GM21447 (cell line): ENCODE data around the gene FRMD4A.
"Not testable (repeated sequence)": the region's sequence is repeated elsewhere in the genome, so short reads cannot be mapped to it uniquely, and the experiment has no call there.

Source experiments
- ATAC-seq: cut with Tn5 transposase; IDR thresholded peaks from one replicate; pipeline ENCODE4 v1.9.1; 2021; ENCODE audit not compliant: unreplicated experiment

The FRMD4A gene

DNA sequence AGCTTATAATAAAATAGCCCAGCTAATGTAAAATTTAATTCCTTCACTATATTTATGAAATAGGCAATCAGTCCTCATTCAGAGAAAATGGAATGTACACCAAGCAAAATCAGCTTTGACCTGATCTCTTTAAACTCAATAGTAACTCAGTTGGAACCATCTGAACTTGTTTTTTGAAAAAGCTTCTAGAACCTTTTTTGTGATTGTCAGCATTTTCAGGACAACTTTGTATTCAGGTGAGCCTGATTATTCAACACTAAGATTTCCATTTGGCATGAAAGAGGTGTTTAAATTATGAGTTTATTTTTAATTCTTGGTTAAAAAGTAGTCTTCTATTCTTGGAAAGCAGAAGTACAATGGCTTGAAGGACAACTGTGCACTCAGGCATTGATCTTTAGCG is 89.5 kb downstream of the FRMD4A start:
- ATAC-seq: no peak

DNA sequence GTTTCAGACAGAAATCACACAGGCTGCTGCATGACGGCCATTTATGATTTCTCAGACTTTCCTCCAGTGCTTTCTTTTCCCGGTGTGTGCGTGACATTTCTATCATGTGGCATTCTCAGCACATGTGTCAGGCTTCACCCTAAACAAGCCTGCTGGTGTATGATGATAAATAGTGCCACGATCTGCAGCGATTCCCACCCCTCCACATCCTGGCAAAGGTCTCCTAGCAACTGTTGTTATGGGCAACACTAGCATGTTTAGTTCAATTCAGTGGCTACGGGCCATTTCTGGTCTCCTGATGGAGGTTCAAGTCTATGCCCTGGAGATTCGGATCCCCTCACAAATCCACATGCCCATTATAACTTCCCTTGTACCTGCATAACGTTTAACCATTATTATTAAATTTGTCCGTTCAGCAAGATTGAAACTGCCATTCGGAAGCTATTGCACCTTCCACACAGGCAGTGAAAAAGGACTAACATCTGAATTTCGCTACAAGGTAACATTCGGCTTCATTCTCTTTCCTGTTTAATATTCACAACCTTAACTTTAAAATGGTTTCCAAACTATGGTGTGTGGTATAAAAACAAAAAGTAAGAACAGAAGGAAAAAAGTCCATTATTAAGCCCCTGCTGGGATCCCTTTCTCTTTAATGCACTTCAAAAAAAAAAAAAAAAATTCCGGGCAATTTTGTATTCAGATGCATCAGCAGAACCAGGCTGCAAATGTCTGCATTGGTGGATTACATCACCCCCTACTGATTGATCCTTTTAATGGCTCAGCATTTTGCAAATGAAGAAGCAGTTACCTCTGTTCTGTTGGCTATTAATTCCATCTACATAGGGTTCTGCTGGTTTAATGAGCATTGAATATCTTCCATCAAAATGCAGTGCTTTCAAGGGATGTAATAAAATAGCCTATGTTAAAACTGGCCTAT is 90.2 kb downstream of the FRMD4A start:
- ATAC-seq: no peak

DNA sequence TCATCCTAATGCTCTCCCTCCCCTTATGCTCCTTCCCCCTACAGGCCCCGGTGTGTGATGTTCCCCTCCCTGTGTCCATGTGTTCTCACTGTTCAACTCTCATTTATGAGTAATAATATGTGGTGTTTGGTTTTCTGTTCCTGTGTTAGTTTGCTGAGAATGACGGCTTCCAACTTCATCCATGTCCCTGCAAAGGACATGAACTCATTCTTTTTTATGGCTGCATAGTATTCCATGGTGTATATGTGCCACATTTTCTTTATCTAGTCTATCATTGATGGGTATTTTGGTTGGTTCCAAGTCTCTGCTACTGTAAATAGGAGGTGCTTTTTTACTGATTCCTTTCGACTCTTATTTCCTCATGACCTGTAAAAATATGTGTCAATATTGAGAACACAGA is 92.1 kb downstream of the FRMD4A start:
- not testable (repeated sequence) for ATAC-seq

DNA sequence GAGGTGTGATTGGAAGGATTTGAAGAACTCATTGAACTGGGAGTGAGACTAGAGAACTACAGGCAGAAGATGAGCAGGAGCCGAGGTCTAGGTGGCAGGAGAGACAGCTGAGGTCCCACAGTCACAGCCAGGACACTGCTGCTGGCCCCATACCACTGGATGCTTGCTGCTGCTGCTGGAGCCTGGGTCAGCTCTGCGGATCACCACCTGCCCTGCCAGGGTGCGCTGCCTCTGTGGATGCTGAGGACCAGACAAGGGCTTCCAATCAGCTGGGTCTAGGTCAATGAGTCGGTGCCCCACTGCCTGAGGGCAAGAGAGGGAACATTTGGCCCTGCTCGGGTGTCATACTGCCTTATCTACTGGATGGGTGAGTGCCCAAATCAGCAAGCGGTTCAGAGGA is 94.4 kb downstream of the FRMD4A start:
- no peak for ATAC-seq

DNA sequence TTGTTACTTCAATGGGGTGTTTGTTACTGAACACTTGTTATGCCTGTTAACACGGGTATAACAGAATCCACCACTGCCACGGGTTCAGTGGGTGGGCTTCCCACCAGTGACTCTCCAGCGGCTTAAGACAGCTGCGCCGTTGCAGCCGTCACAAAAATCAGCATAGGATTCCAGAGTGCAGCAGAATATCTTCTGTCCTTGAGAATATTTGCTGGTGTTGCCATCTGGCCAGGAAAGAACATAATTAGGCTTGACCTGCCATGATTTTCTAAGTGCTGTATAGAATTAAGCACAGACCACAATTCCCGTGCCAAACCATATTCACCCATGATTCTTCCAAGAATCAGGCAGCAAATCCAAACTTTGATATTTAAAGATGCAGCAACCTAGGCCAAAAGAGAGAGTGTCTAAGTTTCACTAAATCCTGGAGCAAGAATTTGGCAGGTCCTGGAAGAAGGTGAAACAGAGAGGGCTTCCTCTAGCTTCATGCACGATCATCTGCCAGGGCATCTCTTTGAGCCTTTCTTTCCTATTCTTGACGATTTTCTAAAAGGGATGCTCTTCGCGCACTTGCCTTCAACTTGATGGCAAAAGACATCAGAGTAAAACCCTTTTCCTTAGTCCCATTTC is 95.0 kb downstream of the FRMD4A start:
- ATAC-seq: no peak

DNA sequence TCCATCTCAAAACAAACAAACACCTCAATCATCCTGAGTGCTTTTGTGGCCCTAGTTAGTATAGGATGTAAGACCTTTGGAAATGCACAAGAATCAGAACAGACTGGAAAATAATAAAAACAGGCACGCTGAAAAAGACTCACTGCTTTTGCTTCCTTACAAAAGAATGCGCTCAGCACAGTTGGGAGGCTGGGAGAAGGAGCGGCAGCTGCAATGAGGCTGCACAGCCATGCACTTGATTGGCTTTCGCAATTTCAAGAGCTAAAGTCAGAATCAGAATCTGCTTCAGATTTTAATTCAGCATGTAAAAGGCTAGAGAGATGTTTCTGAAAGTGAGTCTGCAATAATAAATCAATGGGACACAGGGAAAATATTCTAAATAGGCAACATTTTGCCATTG is 97.2 kb downstream of the FRMD4A start:
- ATAC-seq: no peak

DNA sequence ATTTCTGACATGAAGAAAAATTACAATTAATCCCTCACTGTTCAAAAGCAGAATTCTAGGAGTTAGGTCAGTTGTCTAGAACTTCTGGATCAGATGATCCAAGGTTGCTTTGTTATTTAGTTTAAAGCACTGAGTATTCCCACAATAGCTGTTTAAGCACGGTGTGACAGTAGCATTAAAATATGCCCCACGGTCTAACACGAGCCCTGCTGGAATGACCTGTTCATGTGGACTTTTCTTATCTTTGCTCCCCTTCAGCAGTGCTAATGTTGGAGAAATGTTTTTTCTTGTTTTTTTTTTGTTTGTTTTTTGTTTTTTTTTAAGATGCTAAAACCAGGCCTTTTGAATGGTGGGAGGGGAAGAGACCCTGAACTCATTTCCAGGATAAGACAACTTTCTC is 101.9 kb downstream of the FRMD4A start:
- ATAC-seq: not testable (repeated sequence)

DNA sequence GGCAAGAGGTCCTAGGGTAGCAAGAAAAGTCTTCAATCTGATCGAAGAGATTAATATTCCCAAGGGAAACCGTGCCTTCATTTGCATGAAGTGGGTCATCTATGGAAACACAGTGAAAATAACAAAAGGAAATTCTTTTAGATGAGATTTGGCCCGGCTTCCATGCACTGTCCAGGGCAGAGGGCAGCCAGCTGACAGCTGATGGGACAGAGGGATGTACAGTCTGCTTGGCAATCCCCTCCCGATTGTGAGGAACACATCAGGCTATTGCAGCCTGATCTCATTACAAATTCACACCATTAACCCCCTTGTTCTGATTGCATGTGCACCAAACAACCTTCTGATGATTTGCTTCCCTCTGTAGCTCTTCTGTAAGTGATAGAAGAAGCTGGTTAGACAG is 105.3 kb downstream of the FRMD4A start:
- no peak for ATAC-seq

DNA sequence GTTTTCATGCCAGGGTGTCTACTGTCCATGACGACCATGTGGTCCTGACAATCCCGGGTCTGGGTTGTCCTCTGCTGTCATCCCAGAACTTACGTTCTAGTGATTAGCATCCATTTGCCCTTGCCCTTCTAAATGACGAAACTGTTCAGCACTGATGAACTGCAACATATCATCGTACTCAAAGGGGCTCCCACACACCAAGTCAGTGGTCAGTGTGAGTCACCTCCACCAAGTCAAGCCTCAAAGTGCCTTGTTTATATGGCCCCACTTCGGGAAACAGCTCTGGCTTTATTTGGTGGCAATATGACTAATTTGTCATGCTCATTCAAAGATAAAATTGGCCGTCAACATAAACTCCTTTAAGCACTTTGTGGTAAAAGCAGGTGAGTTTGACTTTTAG is 110.7 kb downstream of the FRMD4A start:
- ATAC-seq: no peak

DNA sequence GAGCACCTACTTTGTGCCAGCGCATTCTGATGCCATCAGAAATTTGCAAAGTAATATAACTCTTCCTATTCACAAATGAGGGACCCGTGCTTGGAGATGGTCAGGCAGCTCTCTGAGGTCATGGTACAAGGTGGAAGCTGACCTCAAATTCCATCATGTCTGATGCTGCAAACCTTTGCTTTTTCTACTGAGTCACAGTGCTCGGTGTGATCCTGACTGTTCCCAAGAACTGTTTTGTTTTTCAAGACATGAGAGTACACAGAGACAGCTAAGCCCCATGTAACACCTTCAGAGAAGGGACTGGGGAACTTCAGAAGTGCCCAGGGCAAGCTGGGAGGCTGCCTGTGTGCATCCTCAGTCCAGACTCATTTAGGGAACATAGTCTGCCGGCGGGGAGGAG is 111.3 kb downstream of the FRMD4A start:
- ATAC-seq: no peak

DNA sequence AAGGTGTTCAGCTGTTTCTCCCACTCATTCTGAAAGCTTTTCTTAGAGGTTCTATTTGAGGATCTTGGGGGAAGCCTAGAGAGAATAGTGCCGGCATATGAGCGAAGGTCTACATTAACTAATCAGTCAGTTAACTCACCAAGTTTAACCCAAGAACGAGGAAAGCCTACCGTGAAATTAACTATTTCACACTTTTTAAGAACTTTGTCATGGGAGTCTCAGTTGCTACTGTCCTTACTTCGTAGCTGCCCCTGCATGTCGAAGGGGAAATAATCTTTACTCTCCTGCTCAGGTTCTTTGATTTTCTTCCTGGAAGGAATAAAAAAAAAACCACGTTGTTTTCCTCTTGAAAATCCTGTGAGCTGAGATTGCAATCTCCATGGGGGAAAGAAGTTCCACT is 115.1 kb downstream of the FRMD4A start:
- no peak for ATAC-seq

DNA sequence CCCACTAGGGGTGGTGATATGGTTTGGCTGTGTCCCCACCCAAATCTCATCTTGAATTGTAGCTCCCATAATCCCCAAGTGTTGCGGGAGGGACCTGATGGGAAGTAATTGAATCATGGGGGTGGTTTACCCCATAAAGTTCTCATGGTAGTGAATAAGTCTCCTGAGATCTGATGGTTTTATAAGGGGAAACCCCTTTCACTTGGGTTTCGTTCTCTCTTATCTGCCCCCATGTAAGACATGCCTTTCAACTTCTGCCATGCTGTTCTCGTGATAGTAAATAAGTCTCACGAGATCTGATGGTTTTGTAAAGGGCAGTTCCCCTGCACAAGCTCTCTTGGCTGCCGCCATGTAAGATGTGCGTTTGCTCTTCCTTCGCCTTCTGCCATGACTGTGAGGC is 117.0 kb downstream of the FRMD4A start:
- ATAC-seq: not testable (repeated sequence)

DNA sequence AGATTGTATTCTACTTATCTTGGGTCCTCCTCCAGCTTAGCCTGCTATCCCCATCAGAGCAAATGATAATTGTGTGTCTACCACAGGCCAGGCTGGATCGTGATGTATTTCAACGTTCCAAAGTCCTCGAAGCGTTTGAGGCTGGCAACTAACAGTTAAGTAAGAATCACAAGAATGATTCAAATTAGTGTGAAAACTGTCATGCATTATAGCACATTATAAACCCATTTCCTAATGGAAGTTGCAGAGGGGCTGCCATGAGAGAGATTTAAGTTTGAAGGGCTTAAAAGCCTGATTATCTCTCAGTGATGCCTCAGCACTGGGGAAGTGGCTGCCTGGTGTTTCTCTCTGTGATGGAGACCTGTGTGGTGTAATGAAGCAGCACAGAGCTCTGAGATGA is 119.1 kb downstream of the FRMD4A start:
- ATAC-seq: no peak

DNA sequence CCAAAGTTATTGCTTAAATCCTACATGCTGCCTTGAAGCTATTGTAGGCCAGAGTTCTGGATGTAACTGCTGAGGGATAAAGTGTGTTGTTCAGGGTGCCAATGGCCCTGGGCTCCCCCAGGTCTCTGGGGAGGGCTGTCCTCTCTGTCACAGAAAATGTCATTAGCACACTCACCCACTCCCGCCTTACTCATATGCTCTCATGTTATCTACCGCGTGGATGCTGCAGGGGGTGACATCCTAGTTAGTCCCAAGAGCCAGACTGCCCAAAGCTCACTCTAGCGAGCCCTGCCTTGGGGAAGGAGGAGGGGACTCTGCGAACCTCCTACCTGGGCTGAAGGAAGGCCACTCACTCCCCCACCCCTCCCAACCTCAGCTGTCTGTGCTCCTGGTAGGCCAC is 122.5 kb downstream of the FRMD4A start:
- ATAC-seq: no peak

DNA sequence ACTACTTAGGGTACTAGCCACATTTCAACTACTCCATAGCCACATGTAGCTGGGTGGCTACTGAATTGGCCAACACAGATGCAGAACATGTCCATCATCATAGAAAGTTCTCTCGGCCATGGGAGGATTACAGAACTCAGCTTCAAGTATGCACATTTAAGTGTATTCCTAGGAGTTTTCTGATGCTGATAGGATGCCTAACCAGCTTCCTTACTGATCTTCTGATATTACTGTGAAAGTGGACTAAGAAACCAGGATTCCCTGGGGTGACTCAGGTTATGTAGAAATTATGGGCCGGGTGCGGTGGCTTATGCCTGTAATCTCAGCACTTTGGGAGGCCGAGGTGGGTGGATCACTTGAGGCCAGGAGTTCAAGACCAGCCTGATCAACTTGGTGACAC is 125.5 kb downstream of the FRMD4A start:
- no peak for ATAC-seq

DNA sequence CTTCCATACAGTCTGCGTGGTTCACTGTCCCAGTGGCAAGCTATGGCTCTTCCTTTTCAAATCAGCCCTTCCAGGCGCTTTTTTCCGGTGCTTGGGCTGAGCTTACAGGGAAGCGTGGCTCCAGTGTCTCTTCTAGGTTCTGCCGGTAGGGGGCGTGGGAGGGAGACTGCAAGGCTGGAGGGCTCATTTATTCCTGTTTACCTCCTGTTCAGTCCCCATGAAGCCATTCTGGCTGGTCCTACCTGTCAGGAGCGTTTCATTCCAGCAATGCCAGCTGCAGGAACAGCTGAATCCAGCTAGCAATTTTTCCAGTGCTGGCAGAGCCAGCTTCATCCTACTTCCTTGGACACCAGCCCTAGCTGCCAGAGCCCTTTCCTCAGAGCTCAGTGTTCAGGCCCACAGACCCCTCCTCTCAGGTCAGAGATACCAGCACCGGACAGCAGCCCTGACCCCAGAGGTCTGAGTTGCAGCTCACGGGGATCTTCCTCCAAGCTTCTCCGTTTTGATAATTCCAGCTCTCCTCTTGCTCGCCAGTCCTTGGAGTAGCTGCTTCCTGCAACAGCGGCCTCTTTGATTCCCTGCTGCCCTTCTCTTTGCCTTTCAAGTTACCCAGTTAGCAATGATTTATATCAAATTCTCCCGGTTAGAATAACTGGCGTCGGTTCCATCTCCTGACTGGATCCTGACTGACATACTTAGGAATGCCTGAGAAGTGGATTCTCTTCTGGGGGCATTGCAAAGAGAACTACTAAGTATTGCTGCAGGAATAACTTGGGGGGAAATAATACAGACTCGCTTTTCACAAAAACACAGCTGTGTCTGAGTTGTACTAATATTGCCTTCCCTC is 129.8 kb downstream of the FRMD4A start:
- no peak for ATAC-seq

DNA sequence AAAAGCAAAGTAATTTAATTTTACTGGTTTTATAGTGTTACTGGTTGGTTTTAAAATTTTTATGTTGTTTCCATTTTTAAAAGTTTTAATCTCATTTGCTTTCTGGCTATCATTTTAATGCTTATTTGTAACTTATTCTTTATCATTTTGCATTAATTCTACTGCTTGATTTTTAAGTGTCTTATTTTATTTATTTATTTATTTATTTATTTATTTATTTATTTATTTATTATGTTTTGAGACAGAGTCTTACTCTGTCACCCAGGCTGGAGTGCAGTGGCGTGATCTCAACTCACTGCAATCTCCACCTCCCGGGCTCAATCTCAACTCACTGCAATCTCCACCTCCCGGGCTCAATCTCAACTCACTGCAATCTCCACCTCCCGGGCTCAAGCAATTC is 131.6 kb downstream of the FRMD4A start:
- ATAC-seq: not testable (repeated sequence)

DNA sequence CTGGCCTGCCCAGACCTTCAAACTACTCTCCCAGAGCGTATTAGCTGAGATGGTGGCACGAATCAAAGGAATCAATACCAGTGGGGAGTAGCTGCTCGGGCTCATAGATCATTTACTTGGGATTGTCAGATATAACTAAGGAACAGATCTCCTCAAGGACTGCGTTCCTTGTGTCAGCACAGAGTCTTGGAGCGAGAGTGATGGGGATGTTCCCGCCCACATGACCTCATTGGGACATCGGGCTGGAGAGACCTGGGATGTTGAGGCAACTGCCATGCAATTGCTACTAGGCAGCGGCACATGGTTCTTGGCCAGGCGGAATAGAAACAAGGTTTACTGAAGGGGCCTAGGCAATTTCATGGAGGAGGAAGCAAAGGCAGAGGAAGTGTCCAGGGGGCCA is 132.6 kb downstream of the FRMD4A start:
- no peak for ATAC-seq

DNA sequence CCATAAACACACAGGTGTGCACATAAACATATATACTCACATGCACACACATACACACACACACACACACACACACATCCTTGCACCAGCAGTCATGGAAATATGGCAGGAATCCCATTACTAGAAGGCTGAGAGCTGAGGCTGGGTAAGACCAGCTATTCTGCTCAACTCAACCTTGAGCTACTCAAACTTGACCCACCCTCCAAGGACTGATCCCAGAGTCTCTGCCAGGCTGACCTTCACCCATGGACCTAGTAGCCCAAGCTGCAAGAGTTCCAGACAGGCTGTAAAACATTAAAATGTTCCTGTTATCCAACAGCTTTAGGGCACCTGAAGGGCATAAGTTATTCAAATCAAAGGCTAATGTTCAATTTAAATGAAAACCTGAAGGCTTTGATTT is 134.6 kb downstream of the FRMD4A start:
- ATAC-seq: no peak

DNA sequence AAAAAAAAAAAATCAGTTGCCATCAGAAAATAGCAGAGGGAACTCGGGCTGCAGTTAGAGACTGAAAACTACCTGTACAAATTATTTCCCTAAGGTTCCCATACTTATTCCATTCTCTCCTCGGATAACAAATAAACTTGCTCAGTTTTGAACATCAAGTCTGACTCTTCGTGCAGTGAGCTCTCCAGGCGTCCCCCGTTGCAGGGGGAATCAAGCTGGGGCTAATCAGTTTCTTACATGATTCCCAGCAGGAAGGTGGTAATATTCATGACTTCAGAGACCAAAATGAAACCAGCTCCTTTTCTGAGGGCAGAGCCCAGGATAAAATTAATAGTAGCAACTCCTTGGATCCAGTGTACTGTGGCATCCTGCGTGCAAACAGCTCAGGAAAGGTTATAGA is 135.3 kb downstream of the FRMD4A start:
- no peak for ATAC-seq

DNA sequence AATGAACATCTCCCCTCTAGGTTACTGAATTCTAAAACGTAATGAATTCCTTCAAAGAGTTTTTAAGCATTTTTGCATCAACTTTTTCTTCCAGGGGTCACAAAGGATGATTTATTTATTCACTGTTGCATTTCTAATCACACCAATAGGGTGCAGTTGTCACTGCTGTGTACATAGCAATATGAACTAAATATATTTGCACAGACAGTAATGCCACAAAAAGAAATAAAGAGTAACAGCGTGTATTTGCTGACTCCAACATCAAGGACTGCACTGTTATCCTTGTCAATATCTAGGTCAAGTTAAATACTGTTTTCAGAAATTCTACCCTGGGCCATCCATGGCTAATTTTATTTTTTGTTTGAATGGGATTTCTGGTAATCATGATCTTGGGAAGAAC is 138.0 kb downstream of the FRMD4A start:
- ATAC-seq: no peak

DNA sequence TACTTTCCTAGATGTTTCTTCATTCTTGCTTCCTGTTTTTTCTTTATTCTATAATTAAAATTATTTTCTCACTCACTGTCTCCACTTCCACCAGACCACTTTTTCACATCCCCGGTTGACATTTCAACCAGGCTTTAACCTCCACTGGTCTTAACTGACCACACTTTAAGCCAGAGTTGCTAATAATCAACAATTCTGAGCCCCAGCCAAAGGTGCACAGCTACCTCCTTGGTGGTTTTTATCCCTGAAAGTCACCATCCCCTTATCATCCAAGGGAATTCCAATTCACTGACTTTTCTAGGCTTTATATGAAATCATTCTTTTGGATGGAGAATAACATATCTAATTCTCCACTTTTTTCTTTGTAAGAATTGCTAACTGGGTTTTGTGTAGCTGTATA is 138.9 kb downstream of the FRMD4A start:
- no peak for ATAC-seq
